K562 (cell line): Measurements from ENCODE around the gene SPRED2.
A peak's percentile ranks its signal among the peaks of the same experiment; 100 is the strongest.

Experiments used
- NR2C1 ChIP-seq, 2 experiments: fragments of 450-650 bp; IDR thresholded peaks; 2 replicates each; pipeline ENCODE4 v1.6.1; 2017; ENCODE audit warnings: mild to moderate bottlenecking in 2 of 2, antibody characterized with exemption in 1 of 2, inconsistent platforms in 1 of 2, missing compliant biosample characterization in 1 of 2, missing genetic modification characterization in 1 of 2
- TF ChIP-seq, protein P1 (sequence below), 2 experiments: fragments of 450-650 bp; formaldehyde crosslinking in 1 of 2; IDR thresholded peaks; 2 replicates each; pipeline versions ENCODE4 v1.4.0 to v1.6.1; 2014 to 2020; ENCODE audit warnings: mild to moderate bottlenecking in 2 of 2, borderline replicate concordance in 1 of 2, low read depth in 1 of 2

DNA sequence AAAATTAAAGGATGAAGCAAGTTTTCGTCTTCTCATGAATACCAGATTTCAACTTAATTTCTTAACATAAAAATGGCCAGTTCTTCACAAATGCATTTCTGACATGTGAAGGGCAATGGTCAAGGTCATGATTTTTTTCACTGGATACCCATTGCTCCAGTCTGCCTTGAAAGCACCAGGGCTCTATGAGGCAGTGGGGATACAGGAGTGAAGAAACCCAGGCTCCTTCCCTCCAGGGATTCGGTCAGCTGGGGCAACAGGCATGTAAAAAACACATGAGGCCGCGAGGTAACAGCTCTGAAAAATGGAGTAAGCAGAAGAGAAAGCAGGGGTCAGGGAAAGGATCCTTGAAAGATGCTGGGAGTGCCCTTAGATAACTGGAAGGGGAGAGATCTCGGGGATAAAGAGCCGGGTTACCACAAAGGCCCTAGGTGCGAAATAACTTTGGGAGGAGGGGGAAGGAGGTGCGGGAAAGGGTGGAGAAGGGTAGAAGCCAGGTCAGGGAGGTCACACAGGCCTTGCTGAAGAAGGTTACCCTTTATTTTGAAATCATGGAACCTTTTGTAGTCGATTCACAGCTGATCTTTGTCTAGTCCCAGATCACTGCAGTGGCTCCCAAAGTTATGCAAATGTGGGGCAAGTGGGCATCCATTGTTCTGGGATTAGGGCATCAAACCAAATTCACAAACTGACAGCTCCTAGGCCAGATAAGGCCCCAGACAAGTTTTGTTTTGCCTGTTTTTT lies 5.2 kb upstream of the SPRED2 start:
- TF ChIP-seq NR2C1 (IDR thresholded peaks at IDR 0.05), result 0 out of 2 replicates have a peak, but pooled peaks have one; percentile 7
- peak; percentile 54; the same call in 1 of the 2 replicates for TF ChIP-seq NR2C1 (tag; IDR thresholded peaks at IDR 0.05)
- TF ChIP-seq, protein P1, sequence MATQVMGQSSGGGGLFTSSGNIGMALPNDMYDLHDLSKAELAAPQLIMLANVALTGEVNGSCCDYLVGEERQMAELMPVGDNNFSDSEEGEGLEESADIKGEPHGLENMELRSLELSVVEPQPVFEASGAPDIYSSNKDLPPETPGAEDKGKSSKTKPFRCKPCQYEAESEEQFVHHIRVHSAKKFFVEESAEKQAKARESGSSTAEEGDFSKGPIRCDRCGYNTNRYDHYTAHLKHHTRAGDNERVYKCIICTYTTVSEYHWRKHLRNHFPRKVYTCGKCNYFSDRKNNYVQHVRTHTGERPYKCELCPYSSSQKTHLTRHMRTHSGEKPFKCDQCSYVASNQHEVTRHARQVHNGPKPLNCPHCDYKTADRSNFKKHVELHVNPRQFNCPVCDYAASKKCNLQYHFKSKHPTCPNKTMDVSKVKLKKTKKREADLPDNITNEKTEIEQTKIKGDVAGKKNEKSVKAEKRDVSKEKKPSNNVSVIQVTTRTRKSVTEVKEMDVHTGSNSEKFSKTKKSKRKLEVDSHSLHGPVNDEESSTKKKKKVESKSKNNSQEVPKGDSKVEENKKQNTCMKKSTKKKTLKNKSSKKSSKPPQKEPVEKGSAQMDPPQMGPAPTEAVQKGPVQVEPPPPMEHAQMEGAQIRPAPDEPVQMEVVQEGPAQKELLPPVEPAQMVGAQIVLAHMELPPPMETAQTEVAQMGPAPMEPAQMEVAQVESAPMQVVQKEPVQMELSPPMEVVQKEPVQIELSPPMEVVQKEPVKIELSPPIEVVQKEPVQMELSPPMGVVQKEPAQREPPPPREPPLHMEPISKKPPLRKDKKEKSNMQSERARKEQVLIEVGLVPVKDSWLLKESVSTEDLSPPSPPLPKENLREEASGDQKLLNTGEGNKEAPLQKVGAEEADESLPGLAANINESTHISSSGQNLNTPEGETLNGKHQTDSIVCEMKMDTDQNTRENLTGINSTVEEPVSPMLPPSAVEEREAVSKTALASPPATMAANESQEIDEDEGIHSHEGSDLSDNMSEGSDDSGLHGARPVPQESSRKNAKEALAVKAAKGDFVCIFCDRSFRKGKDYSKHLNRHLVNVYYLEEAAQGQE (IDR thresholded peaks at IDR 0.05; ENCODE audit: borderline replicate concordance), result no peak
- TF ChIP-seq, protein P1 (CRISPR knock-in tag; IDR thresholded peaks at IDR 0.05; ENCODE audit: low read depth), result no peak
